Measurements from ENCODE around the gene GRAP. TPM values are rescaled to one million over a fixed set of nuclear protein-coding genes. Genes with fewer than 3 reads are reported as not detected.

The GRAP gene
- total RNA-seq, 1 donor from 2014 or later, result 5.9 TPM

DNA sequence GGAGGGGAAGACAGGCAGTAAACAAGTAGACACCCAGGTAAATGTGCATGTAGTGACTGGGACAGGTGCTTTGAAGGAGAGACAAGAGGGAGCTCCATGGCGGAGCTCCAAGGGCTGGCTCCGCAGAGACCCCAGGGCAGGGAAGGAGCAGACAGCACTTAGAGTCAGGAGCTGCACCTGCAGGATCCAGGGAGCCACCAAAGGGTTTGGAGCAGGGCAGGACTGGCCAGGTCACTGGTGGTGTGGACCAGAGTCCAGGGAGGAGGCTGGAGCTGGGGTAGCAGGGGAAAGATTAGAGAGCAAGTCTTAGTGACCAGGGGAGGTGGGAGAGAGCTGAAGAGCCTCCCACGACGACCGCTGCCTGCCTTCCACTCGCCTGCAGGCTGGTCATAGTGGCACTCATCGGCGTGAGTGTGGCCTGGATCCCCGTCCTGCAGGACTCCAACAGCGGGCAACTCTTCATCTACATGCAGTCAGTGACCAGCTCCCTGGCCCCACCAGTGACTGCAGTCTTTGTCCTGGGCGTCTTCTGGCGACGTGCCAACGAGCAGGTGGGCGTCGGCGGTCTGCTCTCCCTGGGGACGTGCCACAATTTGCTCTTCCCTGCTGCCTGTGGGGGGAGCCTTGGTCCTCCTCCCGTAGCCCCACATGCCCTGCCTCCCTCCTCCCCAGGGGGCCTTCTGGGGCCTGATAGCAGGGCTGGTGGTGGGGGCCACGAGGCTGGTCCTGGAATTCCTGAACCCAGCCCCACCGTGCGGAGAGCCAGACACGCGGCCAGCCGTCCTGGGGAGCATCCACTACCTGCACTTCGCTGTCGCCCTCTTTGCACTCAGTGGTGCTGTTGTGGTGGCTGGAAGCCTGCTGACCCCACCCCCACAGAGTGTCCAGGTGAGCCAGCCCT lies 27.5 kb downstream of the GRAP start:
- DNase-seq (ENCODE audit: low spot score), result no peak

- DNase-seq (ENCODE audit: low spot score), result no peak
Measured at GRCh38 chr17:19018600-19018950, 28.2 kb downstream of the GRAP start.

DNA sequence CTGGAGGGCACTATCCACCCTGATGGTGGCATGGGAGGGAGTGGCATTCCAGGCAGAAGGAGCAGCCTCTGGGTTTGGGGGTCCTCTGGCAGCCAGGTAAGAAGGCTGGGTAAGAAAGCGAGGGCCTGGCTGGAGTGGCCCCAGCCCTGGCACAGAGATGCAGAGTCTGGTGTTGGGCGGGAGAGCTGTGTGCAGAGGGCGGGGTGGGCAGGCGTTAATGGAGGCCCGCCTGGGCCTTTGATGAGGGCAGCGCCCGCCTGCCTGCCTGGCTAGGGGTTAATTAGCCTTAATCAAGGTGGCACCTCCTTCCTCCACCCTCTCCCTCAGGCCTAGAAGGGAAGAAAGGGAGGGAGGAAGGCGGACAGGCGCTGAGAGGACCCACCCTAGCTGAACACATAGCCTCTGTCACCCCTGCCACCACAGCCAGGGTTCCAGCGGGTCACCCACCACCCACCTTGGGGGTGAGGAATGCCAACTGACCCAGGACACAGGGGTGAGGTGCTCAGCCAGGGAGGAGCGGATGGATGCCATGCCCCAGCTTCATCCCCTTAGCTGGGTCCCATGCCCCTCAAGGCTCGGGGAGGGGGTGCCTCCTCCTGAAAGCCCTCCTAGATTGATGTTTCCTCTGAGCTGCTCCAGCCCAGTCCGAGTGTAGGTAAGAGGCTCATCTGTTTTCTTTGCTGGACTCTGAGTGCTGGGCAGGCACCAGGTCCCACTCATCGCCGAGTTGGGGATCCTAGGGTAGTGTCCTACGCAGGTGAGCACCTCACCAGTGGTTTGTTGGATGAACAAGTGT lies 28.8 kb downstream of the GRAP start:
- no peak for DNase-seq (ENCODE audit: low spot score)

GRCh38 chr17:19017401-19017800 lies 29.4 kb downstream of the GRAP start:
- DNase-seq (ENCODE audit: low spot score), result no peak

GRCh38 chr17:19016881-19017280 lies 29.9 kb downstream of the GRAP start:
- DNase-seq (ENCODE audit: low spot score), result no peak

GRCh38 chr17:19016297-19016696 lies 30.5 kb downstream of the GRAP start:
- no peak for DNase-seq (ENCODE audit: low spot score)

- no peak for DNase-seq (ENCODE audit: low spot score)
Measured at GRCh38 chr17:19015428-19015827, 31.3 kb downstream of the GRAP start.

- DNase-seq (ENCODE audit: low spot score), result no peak
Measured at GRCh38 chr17:19014628-19015215, 32.0 kb downstream of the GRAP start.

- DNase-seq (ENCODE audit: low spot score), result no peak
Measured at GRCh38 chr17:19013806-19014627, 32.7 kb downstream of the GRAP start.

DNA sequence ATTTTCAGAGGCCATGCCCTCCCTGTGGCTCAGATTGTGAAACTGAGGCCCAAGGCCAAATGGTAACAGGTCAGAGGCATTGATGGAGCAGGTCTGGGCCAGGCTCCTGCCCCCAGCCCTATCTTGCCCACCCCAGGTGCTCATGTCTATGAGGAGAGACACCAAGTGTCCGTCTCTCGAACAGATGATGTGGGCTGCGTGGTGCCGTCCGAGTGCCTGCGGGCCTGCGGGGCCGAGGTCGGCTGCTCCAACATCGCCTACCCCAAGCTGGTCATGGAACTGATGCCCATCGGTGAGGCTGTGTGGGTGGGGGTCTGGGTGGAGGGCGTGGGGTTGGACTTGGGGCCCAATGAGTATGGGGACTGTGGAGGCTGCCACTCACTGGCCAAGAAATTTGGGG lies 33.5 kb downstream of the GRAP start:
- DNase-seq (ENCODE audit: low spot score), result no peak

DNA sequence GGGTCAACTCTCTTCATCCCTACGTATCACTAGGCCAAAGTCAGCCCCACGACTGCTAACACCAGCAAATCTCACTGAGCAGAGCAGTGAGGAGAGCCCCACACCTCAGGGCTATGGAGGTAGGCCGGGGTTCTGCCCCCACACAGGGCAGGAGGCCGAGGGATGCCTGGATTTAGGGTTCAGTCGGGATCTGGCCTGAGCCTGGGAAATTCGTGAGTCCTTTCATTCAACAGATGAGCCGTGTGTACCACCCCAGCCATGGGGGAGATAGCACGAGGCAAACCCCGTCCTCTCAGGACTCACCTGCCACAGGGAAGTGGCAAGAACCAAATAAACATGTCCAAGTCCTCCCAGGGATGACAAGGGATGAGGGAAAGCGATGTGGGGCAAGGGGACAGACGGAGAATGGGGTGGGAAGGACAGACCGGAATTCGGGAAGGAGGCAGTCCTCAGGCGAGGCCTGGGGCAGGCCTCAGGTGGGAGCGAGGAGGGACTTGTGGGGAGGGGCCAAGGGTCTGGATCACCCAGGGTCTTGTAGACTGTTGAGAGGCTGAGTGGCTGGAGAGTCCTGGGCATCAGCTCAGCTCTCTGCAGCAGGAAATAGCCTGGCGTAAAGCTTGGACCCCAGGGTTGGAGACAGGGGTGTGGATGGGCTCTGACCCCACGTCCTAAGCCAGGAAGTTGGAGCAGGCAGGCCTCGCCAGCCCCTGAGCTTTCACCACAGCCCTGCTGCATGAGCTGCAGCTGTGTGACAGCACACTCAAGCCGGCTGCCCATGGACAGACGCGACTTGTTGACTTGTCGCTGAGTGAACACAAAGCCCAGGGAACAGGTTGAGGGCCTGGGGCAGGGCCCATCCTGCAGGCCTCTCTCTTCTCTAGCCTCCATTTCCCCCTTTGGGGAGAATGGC lies 34.3 kb downstream of the GRAP start:
- no peak for DNase-seq (ENCODE audit: low spot score)

DNA sequence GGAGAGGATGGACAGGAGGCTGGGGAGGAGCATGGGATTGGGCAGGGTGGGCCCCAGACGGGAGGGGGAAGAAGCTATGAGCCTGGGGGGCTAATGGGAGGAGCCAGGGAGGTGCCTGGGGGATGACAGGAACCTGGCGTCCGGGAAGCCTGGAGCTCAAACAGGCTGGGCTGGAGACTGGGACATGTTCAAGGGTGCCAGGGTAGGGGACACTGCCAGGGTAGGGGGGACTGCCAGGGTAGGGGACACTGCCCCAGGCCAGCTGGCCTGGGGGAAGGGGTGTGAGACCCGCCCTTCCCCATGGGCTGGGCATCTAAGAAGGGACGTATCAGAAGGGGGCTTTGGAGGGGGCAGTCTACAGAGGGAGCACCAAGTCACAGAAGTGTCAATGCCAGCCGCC lies 35.2 kb downstream of the GRAP start:
- DNase-seq (ENCODE audit: low spot score), result no peak

DNA sequence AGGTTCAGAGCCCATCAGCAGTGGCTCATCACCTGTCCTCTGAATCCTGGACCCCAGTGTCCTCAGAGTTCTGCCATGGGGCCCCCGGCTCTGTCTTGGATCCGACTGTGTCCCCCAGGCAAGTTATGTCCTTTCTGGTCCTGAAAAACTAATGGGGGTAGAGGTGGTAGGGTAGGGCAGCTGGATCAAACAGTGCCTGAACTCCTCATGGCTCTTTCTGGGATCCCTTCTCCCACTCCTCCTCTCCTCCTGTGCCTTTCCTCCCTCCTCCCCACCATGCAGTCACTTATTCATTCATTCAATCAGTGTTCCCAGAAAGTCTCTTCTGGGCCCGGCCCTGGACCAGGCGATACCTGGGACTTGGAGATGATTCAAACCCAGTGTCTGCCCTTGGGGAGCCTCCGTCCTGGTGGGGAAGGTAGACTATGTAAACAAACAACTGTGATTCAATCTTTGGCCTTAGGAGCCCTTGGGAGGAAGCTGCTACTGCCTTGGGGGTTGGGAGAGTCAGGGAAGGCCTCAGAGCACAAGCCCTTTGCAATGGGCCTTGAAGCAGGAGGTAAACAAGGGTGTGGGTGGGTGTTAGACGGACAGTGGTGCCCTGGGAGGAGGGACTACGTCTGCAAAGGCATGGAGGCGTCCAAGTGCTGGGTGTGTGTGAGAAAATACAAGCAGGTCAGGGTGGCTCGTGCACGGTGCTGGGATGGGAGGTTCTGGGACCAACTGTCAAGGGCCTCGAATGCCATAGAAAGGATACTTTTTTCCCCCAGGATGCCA lies 35.8 kb downstream of the GRAP start:
- no peak for DNase-seq (ENCODE audit: low spot score)

DNA sequence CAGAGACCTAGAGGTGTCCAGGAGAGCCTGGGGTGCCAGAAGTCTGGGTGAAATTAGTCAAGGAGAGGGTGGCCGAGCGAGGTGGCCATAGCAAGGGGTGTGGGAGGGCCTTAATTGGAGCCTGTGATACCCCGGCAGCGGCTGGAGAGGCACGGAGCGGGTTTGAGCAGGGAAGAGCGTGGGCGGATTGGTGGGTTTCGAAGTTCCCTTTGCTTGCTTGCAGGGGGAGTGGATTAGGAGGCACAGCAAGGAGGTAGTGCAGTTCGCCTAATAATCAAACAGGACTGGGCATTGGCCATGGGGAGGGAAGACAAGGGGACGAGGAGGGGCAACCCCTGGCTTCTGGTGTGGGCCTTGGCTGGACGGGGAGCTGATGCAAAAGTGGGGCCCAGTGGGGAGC lies 36.8 kb downstream of the GRAP start:
- no peak for DNase-seq (ENCODE audit: low spot score)

DNA sequence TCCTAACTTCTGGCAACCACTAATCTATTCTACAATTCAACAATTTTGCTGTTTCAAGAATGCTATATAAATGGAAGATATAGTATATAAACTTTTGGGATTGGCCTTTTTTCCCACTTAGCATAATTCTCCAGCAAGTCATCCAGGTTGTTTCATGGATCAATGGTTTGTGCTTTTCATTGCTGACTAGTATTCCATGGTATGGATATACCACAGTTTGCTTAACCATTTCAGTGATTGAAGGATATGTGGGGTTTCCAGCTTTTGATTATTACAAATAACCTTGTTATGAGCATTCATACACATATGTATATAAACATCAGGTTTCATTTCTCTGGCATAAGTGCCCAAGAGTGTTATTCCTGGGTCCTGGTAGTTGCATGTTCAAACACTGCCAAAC lies 40.1 kb downstream of the GRAP start:
- no peak for DNase-seq (ENCODE audit: low spot score)

GRCh38 chr17:19005789-19006430 lies 40.8 kb downstream of the GRAP start:
- no peak for DNase-seq (ENCODE audit: low spot score)

DNA sequence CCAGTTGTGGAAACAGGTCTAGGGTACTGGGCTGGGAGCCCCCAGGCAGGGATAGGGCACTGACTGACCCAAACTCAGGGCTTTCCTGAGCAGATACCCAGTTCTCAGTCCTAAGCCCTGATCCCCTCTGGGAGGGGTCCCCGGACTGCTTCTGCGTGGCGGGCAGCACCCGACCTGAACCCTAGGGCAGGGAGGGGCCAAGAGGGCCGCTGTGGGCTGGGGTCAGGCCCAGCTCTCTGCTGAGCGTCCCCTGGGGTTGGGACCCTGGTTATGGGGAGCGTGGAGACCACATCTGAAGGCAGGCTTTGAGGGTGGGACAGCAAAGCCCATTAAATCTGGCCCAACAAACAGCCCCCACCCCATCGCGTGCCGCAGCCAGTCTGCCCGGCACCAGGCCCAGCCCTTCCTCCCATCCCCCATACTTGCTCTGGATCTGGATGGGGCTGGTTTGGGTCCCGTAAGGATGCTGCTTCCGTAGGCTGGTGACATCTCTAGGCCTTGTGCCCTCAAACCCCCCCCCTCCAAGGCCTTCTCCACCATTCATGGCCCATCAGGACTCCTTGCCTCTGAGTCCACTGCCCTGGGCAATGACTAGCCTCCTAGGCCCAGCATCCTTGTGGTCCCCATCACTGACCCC lies 41.5 kb downstream of the GRAP start:
- DNase-seq (ENCODE audit: low spot score), result no peak

DNA sequence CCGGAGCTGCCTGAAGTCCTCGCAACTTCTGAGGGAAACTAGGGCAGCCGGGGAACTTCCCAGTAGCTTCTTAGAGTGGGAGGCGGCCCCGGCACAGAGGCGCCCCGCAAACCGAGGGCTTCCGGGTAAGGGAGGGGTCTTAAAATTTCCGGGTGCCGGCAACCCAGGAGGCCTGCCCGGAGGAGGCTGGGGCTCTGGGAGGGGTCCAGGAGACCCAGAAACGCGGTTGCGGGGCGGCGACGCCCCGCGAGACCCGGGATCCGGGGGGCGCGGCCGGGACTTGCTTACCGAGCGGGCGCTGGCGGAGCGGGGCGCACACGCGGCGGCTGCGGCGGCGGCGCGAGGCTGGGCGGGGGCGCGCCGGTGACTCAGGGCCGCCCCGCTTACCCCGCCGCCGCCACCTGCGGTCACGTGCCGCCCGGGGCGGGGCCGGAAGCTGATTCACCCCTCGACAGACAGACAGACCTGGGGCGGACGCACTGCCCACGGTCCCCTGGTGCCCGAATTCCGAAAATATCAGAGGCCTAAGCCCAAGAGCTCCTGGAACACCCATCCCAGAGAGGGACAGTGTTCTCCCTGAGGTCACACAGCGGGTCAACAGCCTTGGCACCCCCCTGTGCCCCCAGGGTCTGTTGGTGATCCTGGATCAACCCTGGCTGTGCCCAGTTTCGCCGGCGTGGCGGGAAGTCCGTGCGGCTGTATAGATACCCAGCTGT lies 42.2 kb downstream of the GRAP start, which contains the start of gene FAM83G:
FAM83G (minus strand) TSS at position 344 of the 716 bp plus-strand sequence. CDS start 723 bp downstream, outside the sequence.
- peak; percentile 94 for DNase-seq (ENCODE audit: low spot score)

Measured in mesenteric fat pad (tissue), 1 donor.